NCI-H510A (cell line): ENCODE results near the gene ACTR1B.
"Not testable (repeated sequence)": the region's sequence is repeated elsewhere in the genome, so short reads cannot be mapped to it uniquely, and the experiment has no call there.

ENCODE experiments used
- DNase-seq: peaks from one replicate; lab custom pipeline; 2025; lab: John Stamatoyannopoulos, UW

The ACTR1B gene

GRCh38 chr2:97658691-97659157 lies 5.1 kb downstream of the ACTR1B start:
- DNase-seq, result no peak

DNA sequence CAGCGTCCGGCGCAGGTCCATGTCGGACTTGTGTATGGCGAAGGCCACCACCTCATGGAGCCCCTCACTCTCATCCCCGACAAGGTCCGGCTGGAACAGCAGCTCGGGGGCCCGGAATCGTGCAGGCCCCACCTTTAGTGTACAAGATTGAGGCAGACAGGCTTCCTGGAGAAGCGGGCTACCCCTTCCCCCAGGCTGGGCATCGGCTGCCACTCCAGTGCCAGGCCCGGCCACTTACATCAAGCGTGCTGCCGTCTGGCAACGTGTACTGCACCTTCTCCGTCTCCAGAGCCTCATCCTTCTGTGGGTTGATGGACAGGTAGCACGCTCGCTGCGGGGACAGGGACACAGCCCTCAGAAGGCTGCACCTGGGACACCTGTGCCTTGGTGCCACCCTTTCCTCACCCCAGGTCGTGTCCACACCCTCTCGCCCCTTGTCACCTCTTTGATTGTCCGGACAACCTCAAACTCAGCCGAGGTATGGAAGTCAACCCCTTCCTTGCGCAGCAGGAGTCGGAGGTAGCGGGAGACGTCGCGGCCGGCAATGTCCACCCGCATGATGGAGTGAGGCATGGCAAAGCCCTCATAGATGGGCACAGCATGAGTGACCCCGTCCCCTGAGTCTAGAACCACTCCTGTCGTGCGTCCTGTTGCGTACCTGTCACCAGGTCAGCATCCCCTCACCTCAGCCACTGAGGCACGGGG lies 5.7 kb downstream of the ACTR1B start:
- DNase-seq, result no peak

- DNase-seq, result no peak
Measured at GRCh38 chr2:97656905-97657587, 6.8 kb downstream of the ACTR1B start.

DNA sequence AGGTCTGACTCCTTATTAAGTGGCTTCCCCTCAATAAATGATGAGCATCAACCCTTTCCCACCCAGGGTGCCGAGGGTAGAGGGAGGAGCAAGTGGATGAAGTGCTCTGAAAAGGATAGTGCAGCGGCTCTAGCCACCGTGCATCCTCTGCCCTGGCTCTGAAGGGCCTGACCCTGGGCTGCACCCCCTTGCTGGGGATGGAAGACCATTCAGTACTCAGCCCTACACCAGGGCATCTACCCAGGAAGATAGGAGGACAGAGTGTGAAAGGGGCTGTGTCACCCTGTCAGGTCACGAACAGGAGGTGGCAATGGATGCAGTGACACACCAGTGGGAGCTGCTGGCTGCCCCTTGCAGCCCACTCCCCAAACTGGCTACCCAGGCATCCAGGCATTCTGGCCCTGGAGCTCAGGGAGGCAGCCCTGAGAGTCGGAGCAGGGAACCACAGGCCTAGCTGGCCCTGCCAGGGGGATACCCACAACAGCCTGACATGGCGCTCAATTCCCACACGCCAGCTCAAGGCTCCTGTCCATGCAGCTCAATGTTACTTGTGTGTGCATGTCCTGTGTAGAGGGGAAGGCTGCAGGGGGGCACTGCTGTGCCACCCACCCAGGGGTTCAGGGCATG lies 7.6 kb downstream of the ACTR1B start:
- DNase-seq, result no peak

DNA sequence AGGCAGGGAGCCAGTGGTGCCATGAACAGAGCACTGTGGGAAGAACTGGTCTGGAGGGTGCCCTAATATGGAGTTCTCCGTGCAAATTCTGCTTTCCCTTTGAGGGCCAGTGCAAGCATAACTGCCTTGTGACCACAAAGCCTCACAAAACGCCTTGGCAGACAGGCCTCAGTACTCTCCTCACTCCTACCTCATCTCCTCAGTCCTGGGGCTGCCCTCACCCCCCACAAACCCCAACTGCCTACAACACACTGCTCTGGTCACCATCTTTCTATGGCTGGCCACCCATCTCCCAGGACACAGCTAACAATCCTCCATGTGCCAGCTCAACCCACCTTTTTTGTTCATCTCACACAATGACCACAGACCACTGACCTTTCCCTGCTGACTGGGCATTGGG lies 9.1 kb downstream of the ACTR1B start:
- DNase-seq, result no peak

DNA sequence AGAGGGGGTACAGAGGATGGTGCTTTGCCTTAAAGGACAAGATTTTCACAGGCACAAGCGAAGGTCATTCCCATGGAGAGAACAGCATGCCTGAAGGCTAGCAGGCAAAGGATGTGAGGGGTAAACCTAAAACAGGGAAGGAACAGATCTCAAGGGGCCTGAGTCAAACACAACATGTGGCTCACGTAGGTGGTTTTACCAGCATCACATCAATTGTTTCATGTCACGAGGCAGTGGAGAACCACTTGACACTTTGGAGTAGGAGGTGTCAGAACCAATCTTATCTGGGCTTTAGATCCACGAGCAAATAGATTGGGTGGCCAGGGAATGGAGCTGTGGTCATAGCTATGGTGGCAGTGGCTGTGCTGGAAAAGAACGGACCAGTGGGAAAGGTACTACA lies 9.5 kb downstream of the ACTR1B start:
- DNase-seq, result no peak

- no peak for DNase-seq
Measured at GRCh38 chr2:97653874-97654273, 10.0 kb downstream of the ACTR1B start.

GRCh38 chr2:97653473-97653872 lies 10.4 kb downstream of the ACTR1B start:
- no peak for DNase-seq

DNA sequence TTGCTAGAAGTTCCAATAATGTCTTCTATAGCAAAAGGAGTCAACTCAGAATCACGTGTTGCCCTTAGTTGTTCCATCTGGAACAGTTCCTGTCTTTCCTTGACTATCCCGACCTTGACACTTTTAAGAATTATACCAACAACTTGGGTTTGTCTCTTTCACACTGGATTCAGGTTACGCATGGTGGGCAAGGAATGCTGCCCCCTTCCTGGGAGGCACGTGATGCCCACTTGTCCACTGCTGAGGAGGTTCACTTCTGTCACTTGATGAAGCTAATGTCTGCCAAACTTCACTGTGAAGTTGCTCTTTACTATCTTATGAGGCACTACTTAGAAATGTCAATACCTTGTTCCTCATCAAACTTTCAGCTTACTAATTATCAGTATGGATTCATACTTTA lies 12.7 kb downstream of the ACTR1B start:
- DNase-seq, result no peak

- DNase-seq, result no peak
Measured at GRCh38 chr2:97646977-97647376, 16.9 kb downstream of the ACTR1B start.

DNA sequence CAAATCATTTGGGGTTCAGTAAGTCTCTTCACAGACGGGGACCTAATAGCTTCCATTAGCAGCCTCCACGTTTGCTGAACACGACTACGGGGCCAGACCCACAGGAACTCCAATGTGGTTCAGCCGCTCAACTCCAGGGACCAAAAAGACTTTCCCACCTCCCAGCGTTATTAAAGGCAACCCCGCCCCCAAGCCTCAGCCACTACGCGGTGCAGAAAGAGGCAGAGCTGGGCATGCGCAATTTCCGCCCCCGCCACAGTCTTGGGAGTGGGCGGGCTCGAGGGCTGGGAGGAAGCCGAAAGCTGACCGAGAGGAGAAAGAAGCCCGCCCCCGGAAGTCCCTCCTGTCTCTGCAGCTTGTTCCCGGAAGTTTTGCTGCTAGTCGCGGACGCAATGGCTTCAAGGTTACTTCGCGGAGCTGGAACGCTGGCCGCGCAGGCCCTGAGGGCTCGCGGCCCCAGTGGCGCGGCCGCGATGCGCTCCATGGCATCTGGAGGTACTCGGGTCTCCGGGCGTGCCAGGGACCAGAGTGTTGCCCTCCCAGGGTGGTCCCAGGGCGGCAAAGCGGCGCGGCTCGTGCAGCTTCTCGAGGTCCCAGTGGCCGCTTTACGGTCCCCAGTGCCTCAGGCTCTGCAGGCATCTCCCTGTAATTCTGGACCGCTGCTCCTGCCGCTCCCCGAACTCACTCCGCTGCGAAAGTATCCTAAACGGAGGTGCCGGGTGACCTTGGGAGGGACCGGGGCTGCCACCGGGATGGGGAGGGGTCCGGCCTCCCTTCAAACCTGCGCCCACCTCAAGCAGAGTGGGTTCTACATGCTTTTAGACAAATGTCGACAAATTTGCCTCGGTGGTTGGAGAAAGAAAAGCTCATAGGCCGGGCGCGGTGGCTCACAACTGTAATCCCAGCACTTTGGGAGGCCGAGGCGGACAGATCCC lies 17.9 kb downstream of the ACTR1B start, which contains the start of gene COX5B:
Gene COX5B, plus strand, starts transcription at position 368 of the 935 bp plus-strand sequence. Its CDS starts 25 bp downstream, at position 393.
- DNase-seq, result peak; percentile 94

- DNase-seq, result no peak
Measured at GRCh38 chr2:97645112-97645694, 18.6 kb downstream of the ACTR1B start.

DNA sequence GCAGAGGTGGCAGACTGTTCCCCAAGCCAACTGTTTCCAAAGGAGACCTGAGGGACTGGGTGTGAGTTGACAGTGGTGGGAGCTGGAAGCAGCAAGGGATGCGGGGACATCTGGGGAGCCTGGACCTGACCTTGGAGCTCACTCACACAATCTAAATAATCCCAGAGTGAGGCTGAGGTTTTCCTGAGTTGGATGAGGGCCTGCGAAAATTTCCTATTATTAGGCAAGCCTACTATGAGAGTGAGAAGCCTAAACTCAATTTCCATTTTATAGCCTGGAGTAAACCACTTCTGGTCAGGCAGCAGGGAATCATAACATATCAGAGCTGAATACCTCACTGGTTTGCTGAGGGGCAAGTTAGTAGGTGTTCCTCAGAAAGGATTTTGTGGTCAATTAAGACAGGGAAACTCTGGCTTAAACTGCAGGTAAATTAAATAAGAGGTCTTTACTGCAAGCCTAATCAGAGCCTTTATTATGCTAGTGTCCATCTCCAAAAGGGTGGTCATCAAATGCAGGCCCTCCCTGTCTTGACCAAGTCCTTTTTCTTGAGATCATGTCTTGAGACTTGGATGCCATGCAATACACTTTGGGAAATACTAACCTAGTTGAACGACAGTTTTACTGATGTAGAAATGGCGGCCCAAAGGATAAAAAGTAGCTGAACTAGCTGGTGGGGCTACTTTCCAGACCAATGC lies 19.7 kb downstream of the ACTR1B start:
- no peak for DNase-seq

- DNase-seq, result not testable (repeated sequence)
Measured at GRCh38 chr2:97626049-97626430, 37.8 kb downstream of the ACTR1B start.

DNA sequence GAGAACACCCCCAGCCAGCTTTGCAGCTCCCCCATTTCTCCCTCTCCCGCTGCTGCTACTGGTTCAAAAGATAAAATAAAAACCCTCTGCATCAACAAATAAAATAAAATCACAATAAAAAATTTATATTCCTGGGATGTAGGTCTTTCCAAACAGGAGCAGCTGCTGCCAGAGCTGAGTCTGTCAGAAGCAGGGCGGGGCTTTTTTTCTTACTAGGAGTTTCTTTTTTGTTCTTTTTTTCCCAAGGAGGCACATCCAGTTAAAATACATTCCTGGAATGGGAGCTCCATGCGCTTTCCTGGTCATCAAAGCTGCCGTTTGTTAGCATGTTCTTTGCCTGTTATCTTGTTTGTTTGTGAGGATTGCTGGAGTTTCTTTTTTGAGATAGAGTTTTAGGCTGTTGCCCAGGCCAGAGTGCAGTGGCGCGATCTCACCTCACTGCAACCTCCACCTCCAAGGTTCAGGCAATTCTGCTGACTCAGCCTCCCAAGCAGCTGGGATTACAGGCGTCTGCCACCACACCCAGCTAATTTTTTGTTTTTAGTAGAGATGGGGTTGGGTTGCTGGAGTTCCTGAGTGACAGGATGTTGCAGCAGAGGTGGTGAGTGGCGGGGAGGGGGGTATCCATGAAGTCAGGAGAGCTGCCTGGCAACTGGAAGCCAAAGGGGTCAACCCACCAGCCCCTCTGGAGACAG lies 38.3 kb downstream of the ACTR1B start:
- not testable (repeated sequence) for DNase-seq

DNA sequence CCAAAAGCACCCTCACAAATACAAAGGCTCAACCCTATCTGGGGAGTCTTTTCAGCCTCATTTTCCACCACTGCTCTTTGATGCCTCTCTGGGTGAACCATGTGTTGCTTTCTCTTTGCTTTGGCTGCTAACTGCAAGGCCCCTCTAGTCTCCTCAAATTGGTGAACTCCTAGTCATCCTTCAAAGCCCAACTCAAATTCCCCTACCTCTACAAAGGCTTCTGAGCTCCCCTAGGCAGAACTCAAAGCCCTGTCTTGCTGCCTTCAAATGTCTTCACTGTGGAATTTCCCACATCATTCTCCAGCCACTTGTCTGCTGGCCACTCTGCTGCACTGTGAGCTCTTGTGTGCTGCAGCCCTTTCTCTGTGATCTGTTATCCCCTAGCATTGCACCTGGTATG lies 40.9 kb downstream of the ACTR1B start:
- DNase-seq, result not testable (repeated sequence)

DNA sequence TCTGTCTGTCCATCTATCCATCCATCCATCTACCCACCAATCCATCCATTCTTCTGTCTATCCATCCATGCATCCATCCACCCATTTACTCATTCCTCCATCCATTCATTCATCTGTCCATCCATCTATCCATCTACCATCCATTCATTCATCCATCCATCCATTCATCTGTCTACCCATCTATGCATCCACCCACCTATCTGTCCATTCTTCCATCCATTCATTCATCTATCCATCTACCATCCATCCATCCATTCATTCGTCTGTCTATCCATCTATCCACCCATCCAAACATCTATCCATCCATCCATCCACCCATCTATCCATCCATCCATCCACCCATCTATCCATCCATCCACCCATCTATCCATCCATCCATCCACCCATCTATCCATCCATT lies 43.4 kb downstream of the ACTR1B start:
- DNase-seq, result not testable (repeated sequence)

DNA sequence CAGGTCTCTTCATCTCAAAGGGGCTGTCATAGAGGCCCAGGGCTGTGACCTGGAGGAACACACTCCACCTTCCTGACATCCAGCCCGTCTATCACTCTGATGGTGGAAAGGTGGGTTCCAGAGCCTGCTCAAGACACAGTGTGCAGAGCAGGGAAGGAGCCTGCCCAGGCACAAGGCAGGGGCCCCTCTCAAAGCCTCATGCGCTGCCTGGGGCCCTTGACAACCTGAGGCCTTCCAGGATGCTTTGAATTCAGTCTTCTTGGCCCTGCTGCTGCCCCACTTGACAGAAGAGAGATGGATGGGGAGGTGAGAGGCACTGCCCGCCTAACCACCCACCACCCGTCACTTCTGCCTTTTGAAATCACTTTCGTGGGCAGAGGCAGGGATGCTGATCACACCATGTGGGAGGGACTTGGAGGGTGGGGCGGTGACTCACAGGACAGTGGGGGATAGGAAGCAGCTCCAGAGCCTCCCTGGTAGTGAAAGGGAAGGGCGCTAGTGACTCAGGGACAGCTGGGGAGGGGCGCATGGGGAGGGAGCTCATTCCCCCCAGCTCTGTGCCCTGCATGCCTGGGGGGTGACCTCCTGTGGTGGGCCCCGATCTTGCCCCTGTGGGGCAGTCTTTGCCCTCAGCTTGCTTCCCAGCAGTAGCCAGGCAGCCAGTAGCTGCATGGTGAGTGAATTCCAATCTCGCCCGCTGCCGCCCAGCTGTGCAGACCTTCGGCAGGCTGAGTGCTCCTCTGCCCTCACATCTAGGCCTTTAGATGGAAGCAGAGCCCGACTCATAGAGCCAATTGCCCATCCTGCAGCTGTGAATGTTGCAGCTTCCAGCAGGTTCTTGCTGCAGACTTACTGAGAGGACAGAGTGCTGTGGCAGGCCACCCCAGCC lies 44.7 kb downstream of the ACTR1B start:
- DNase-seq, result not testable (repeated sequence)

- no peak for DNase-seq
Measured at GRCh38 chr2:97617911-97618310, 45.9 kb downstream of the ACTR1B start.
